ENCODE data around the gene ADAMTS14. TPM values are rescaled to one million over a fixed set of nuclear protein-coding genes. Genes with fewer than 3 reads are reported as not detected.
A peak's percentile ranks its signal among the peaks of the same experiment; 100 is the strongest.

ADAMTS14 gene
- polyA plus RNA-seq, 1 donor (not counting 4 experiments of a cell fraction or from before 2014, with no cell fraction given) = 0.09 TPM

- Histone ChIP-seq H3K27me3 (ENCODE audit: control insufficient read depth, extremely low read depth, insufficient read depth, low read length) (peaks cover 27% of the 10 kb centered on the region), H3K36me3 (ENCODE audit: control insufficient read depth in 2 of 2, extremely low read depth in 1 of 2, insufficient read depth in 2 of 2, low read length in 2 of 2) (no peaks in the 10 kb centered on the region), H3K4me3 (ENCODE audit: control insufficient read depth in 2 of 3, extremely low read depth in 1 of 3, insufficient read depth in 2 of 3, low read depth in 1 of 3, low read length in 3 of 3) (no peak overlapping the region), H3K9me3 (ENCODE audit: control insufficient read depth, low read depth, low read length) (no peaks in the 10 kb centered on the region), H3K27ac (ENCODE audit: control insufficient read depth, insufficient read depth, low read length) (no peak overlapping the region), H3K9me1 (ENCODE audit: control insufficient read depth, extremely low read depth, insufficient read depth, low read length) (no peaks in the 10 kb centered on the region), H2AFZ (ENCODE audit: control insufficient read depth, low read length) (no peak overlapping the region), H3K4me1 (ENCODE audit: control insufficient read depth, extremely low read depth, insufficient read depth, low read length) (peaks cover 4% of the 10 kb centered on the region), H3K4me2 (ENCODE audit: control insufficient read depth, extremely low read depth, insufficient read depth, low read depth, low read length) (no peak overlapping the region), H3K79me2 (ENCODE audit: control insufficient read depth, insufficient read depth, low read length) (no peaks in the 10 kb centered on the region), H3K9ac (ENCODE audit: control insufficient read depth, extremely low read depth, insufficient read depth, low read length) (no peak overlapping the region), H4K20me1 (ENCODE audit: control insufficient read depth, extremely low read depth, insufficient read depth, low read length) (peaks cover 3% of the 10 kb centered on the region)
- TF ChIP-seq CTCF (optimal IDR thresholded peaks at IDR 0.05 in 1 of 3, IDR thresholded peaks at IDR 0.05 in 1 of 3, conservative IDR thresholded peaks at IDR 0.05 in 1 of 3; ENCODE audit: extremely low read depth in 1 of 3, insufficient read depth in 2 of 3, low read length in 3 of 3) (peak in 2 of 3 experiments; percentile 31 to 47), EZH2 (IDR thresholded peaks at IDR 0.05; ENCODE audit: low read length) (no peak)
- DNase-seq (ENCODE audit: low read depth, low spot score) (no peak), FAIRE-seq (no peak)
- dilution Hi-C loops (cut with MboI; ENCODE audit: extremely low pct_ligation_motif_present, low sequenced_read_pairs) = no loop called here
These were observed 88.8 kb downstream of the ADAMTS14 start for GRCh38 chr10:70761031-70761601.

- Histone ChIP-seq H2AFZ (ENCODE audit: control insufficient read depth, low read length) (no peak overlapping the region), H3K4me2 (ENCODE audit: control insufficient read depth, extremely low read depth, insufficient read depth, low read depth, low read length) (no peak overlapping the region), H3K36me3 (ENCODE audit: control insufficient read depth in 2 of 2, extremely low read depth in 1 of 2, insufficient read depth in 2 of 2, low read length in 2 of 2) (no peaks in the 10 kb centered on the region), H3K4me3 (ENCODE audit: control insufficient read depth in 2 of 3, extremely low read depth in 1 of 3, insufficient read depth in 2 of 3, low read depth in 1 of 3, low read length in 3 of 3) (no peak overlapping the region), H3K9me3 (ENCODE audit: control insufficient read depth, low read depth, low read length) (no peaks in the 10 kb centered on the region), H3K79me2 (ENCODE audit: control insufficient read depth, insufficient read depth, low read length) (no peaks in the 10 kb centered on the region), H4K20me1 (ENCODE audit: control insufficient read depth, extremely low read depth, insufficient read depth, low read length) (peaks cover 3% of the 10 kb centered on the region), H3K9ac (ENCODE audit: control insufficient read depth, extremely low read depth, insufficient read depth, low read length) (no peak overlapping the region), H3K9me1 (ENCODE audit: control insufficient read depth, extremely low read depth, insufficient read depth, low read length) (no peaks in the 10 kb centered on the region), H3K27ac (ENCODE audit: control insufficient read depth, insufficient read depth, low read length) (no peak overlapping the region), H3K27me3 (ENCODE audit: control insufficient read depth, extremely low read depth, insufficient read depth, low read length) (peaks cover 27% of the 10 kb centered on the region), H3K4me1 (ENCODE audit: control insufficient read depth, extremely low read depth, insufficient read depth, low read length) (peaks cover 4% of the 10 kb centered on the region)
- no peak for FAIRE-seq
- TF ChIP-seq CTCF (optimal IDR thresholded peaks at IDR 0.05 in 1 of 3, IDR thresholded peaks at IDR 0.05 in 1 of 3, conservative IDR thresholded peaks at IDR 0.05 in 1 of 3; ENCODE audit: extremely low read depth in 1 of 3, insufficient read depth in 2 of 3, low read length in 3 of 3) = no peak
- TF ChIP-seq EZH2 (IDR thresholded peaks at IDR 0.05; ENCODE audit: low read length) = no peak
- no peak for DNase-seq (ENCODE audit: low read depth, low spot score)
- dilution Hi-C loops (cut with MboI; ENCODE audit: extremely low pct_ligation_motif_present, low sequenced_read_pairs) = no loop called here
These were observed 89.5 kb downstream of the ADAMTS14 start for GRCh38 chr10:70761727-70762350.
